ENCODE results near the gene DHRS13. TPM values are rescaled to one million over a fixed set of nuclear protein-coding genes. Genes with fewer than 3 reads are reported as not detected.

DHRS13 gene
- total and polyA plus RNA-seq, 9 donors: 3.7 to 13.8 (median 7.8) TPM

DNA sequence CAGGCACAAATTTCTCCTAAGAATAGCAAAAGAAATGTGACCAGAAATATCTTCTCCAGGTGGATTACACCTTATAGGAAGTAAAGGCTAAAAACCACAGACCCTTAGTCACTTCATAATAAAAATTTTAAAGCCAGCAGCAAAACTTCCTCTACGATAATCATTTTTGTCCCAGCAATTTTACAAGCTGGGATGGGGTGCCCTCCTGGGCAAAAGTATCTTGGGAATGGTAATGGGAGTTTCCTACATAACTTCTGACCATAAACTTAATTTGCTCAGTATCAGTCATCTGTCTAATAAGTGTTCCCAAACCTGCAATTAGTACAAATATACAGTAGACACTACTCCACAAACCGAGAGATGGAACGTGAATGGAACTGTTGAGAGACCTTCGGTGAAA, 45.5 kb upstream of the DHRS13 start:
- DNase-seq: no peak
- H3K9me3 ChIP-seq: no peaks in the 10 kb centered on the region
- intact Hi-C loops (cut with DNase I): no loop called here
- H3K4me3 ChIP-seq: peak overlapping the region; percentile 68
- no peaks in the 10 kb centered on the region for H3K27me3 ChIP-seq
- H3K4me1 ChIP-seq (ENCODE audit: insufficient read depth): peaks cover 12% of the 10 kb centered on the region
- TF ChIP-seq, protein P1, sequence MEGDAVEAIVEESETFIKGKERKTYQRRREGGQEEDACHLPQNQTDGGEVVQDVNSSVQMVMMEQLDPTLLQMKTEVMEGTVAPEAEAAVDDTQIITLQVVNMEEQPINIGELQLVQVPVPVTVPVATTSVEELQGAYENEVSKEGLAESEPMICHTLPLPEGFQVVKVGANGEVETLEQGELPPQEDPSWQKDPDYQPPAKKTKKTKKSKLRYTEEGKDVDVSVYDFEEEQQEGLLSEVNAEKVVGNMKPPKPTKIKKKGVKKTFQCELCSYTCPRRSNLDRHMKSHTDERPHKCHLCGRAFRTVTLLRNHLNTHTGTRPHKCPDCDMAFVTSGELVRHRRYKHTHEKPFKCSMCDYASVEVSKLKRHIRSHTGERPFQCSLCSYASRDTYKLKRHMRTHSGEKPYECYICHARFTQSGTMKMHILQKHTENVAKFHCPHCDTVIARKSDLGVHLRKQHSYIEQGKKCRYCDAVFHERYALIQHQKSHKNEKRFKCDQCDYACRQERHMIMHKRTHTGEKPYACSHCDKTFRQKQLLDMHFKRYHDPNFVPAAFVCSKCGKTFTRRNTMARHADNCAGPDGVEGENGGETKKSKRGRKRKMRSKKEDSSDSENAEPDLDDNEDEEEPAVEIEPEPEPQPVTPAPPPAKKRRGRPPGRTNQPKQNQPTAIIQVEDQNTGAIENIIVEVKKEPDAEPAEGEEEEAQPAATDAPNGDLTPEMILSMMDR (IDR thresholded peaks at IDR 0.05): no peak
- TF ChIP-seq EP300 (IDR thresholded peaks at IDR 0.05) (no peak), POLR2A (IDR thresholded peaks at IDR 0.05) (no peak)
- WGBS, 3 donors: 15 to 22% (median 22%) methylated on average over 4 of the region's 4 CpGs
- H3K27ac ChIP-seq: no peak overlapping the region
- no peaks in the 10 kb centered on the region for H3K36me3 ChIP-seq

DNA sequence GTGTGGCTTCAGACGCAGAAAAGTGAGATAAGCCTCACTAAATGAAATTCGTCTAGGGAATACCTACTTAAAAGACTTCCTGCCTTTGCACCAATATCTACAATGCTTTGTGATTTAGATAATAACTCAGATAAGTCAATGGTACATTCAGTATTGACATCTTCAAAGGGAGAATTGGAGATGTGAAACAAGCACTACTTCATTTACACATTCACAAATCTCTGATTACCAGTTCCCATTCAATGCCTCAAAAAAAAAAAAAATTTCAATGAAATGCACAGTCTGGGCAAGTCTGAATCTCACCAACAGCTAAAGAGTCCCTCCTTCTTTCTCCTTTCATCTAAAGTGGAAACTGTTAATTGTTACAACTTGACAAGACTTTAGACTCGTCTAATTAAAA, 44.8 kb upstream of the DHRS13 start:
- Histone ChIP-seq H3K36me3 (no peaks in the 10 kb centered on the region), H3K4me3 (no peak overlapping the region), H3K4me1 (ENCODE audit: insufficient read depth) (peaks cover 12% of the 10 kb centered on the region), H3K9me3 (no peaks in the 10 kb centered on the region), H3K27ac (no peak overlapping the region), H3K27me3 (no peaks in the 10 kb centered on the region)
- no peak for DNase-seq
- no peak for TF ChIP-seq EP300 (IDR thresholded peaks at IDR 0.05)
- intact Hi-C loops (cut with DNase I): no loop called here
- whole genome bisulfite sequencing, 3 donors: 43 to 64% (median 57%) methylated on average over 3 of the region's 3 CpGs

DNA sequence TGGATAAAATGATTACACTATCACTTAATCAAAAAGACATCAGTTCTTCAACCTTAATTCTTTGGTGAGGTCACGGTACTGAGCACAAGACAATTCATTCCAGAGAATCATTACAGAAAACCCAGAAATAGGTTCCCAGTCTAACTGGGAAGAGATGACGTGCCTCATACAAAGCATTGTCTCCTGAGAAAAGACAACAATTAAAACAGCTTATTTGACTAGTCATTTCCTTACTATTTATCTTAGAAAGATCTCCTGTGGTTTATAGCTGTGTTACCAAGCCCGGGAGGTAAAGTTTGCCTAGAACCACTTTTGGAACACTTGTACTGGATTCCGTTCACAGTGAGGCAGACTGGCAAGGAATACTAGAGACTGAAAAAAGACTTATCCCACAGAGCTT, 43.4 kb upstream of the DHRS13 start:
- no peaks in the 10 kb centered on the region for H3K9me3 ChIP-seq
- no peaks in the 10 kb centered on the region for H3K36me3 ChIP-seq
- no peak overlapping the region for H3K4me3 ChIP-seq
- H3K4me1 ChIP-seq (ENCODE audit: insufficient read depth): peaks cover 12% of the 10 kb centered on the region
- WGBS, 3 donors: 74 to 82% (median 79%) methylated on average over 4 of the region's 4 CpGs
- DNase-seq: no peak
- no peaks in the 10 kb centered on the region for H3K27me3 ChIP-seq
- no peak for TF ChIP-seq EP300 (IDR thresholded peaks at IDR 0.05)
- H3K27ac ChIP-seq: no peak overlapping the region
- intact Hi-C loops (cut with DNase I): no loop called here

DNA sequence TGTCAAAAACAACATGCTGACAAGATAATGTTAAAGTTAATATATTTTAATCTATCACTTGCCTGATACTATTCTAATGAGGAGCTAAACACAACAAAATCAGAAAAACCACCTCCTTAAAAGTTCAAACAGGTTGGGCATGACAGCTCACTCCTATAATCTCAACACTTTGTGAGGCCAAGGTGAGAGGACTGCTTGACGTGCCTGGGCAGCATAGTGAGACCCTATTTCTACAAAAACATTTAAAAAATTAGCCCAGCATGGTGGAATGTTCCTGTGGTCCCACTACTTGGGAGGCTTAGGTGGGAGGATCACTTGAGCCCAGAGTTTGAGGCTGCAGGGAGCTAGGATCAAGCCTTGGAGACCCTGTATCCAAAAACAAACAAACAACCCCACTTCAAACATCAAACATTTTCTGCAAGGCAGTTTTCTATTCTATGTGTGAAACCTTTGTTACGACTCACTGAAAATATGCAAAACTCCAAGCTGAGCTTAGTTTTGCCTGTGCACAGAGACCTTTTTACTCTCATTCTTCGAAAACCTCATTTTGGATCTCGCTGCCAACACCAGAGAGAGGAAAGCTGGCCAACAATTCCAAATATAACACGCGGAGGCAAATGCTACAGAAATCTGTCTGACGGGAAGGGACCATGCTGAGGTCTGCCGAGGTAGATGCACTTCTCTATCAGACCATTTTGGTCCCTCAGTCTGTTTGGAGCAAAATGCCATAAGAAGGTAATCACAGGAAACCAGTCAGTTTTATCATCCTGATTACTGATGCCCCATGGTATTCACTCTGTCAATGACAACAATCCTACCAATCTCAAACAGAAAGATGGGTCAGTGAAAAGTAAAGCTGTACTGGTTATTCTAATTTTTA, 42.2 kb upstream of the DHRS13 start:
- peaks cover 12% of the 10 kb centered on the region for H3K4me1 ChIP-seq (ENCODE audit: insufficient read depth)
- H3K9me3 ChIP-seq: no peaks in the 10 kb centered on the region
- H3K36me3 ChIP-seq: no peaks in the 10 kb centered on the region
- H3K27ac ChIP-seq: no peak overlapping the region
- intact Hi-C loops (cut with DNase I): no loop called here
- TF ChIP-seq POLR2A (IDR thresholded peaks at IDR 0.05): no peak
- no peak for TF ChIP-seq EP300 (IDR thresholded peaks at IDR 0.05)
- TF ChIP-seq, protein P1 (IDR thresholded peaks at IDR 0.05): no peak
- H3K4me3 ChIP-seq: no peak overlapping the region
- DNase-seq: no peak
- WGBS, 3 donors: 10 to 24% (median 18%) methylated on average over 8 of the region's 8 CpGs
- H3K27me3 ChIP-seq: no peaks in the 10 kb centered on the region

DNA sequence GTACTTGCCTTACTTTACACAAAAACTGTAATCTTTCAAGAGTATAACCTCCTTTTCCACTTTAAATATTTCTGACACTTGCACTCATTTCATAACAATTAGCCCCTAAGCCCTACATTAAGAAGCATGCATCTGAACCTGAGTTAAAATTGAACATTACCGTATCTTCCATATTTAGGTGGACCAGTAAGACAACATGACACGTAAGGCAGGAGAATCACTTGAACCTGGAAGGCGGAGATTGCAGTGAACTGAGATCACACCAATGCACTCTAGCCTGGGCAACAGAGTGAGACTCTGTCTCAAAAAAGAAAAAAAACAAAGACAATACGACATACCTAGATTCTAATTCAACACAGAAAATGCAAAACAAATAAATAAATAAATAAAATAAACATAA, 41.5 kb upstream of the DHRS13 start:
- Histone ChIP-seq H3K27me3 (no peaks in the 10 kb centered on the region), H3K4me3 (no peak overlapping the region), H3K27ac (no peak overlapping the region), H3K4me1 (ENCODE audit: insufficient read depth) (peaks cover 12% of the 10 kb centered on the region), H3K9me3 (no peaks in the 10 kb centered on the region), H3K36me3 (no peaks in the 10 kb centered on the region)
- intact Hi-C loops (cut with DNase I): no loop called here
- no peak for DNase-seq
- 85 to 87% (median 85%) methylated on average over 4 of the region's 4 CpGs for WGBS, 3 donors
- no peak for TF ChIP-seq POLR2A (IDR thresholded peaks at IDR 0.05)
- TF ChIP-seq, protein P1 (IDR thresholded peaks at IDR 0.05): no peak
- no peak for TF ChIP-seq EP300 (IDR thresholded peaks at IDR 0.05)

Data from ovary (tissue), 9 donors.